Suprapubic skin (tissue), 3 donors: Measurements from ENCODE around the gene BTRC.

Experiments used
- CTCF ChIP-seq, 2 donors: fragments of 200-600 bp in 1 of 2; fragments of 450-650 bp in 1 of 2; sonication (generic) in 1 of 2; IDR thresholded peaks; one replicate each; pipeline ENCODE4 v1.5.1; 2016 to 2019; ENCODE audit warnings: antibody characterized with exemption in 2 of 2, mild to moderate bottlenecking in 1 of 2, moderate library complexity in 1 of 2
- POLR2A ChIP-seq, 2 donors: fragments of 450-650 bp; IDR thresholded peaks; one replicate each; pipeline ENCODE4 v1.6.1; 2017; ENCODE audit warnings: antibody characterized with exemption in 2 of 2, mild to moderate bottlenecking in 2 of 2, moderate library complexity in 2 of 2

- no peak for TF ChIP-seq CTCF (IDR thresholded peaks at IDR 0.05)
- no peak for TF ChIP-seq POLR2A (IDR thresholded peaks at IDR 0.05)
Observed at GRCh38 chr10:101402711-101403110, 48.7 kb downstream of the BTRC start.
